Spleen (tissue), 11 donors: ENCODE results near the gene ATP5F1D. TPM values are rescaled to one million over a fixed set of nuclear protein-coding genes. Genes with fewer than 3 reads are reported as not detected.

Source experiments
- DNase-seq: peaks from one replicate; pipeline ENCODE4 v3.0.0-alpha.2; 2020
- H3K27ac ChIP-seq, 8 donors: fragments of 200-600 bp; sonication (generic) in 7 of 8; 1 replicate in 4 of 8; 2 replicates in 4 of 8; pipeline versions ENCODE4 v1.5.0 to v1.8.0; 2016 to 2021; ENCODE audit warnings: inconsistent platforms in 4 of 8, mild to moderate bottlenecking in 4 of 8, moderate library complexity in 1 of 8
- H3K27me3 ChIP-seq, 7 donors: fragments of 200-600 bp; sonication (generic) in 6 of 7; replicated peaks in 1 of 7; 1 replicate in 4 of 7; 2 replicates in 3 of 7; pipeline versions ENCODE4 v1.5.0 to v1.8.0; 2016 to 2021; ENCODE audit warnings: inconsistent platforms in 3 of 7, mild to moderate bottlenecking in 1 of 7
- H3K36me3 ChIP-seq, 6 donors: fragments of 200-600 bp; sonication (generic) in 5 of 6; 1 replicate in 4 of 6; 2 replicates in 2 of 6; pipeline versions ENCODE4 v1.5.0 to v1.8.0; 2016 to 2021; ENCODE audit warnings: inconsistent platforms in 2 of 6
- H3K4me1 ChIP-seq, 6 donors: fragments of 200-600 bp; sonication (generic) in 5 of 6; 1 replicate in 3 of 6; 2 replicates in 3 of 6; pipeline versions ENCODE4 v1.5.0 to v1.8.0; 2016 to 2021; ENCODE audit warnings: inconsistent platforms in 3 of 6
- H3K4me3 ChIP-seq, 8 donors: fragments of 200-600 bp; sonication (generic) in 7 of 8; 1 replicate in 4 of 8; 2 replicates in 4 of 8; pipeline versions ENCODE4 v1.5.0 to v1.8.0; 2016 to 2021; ENCODE audit warnings: inconsistent platforms in 4 of 8, mild to moderate bottlenecking in 4 of 8, moderate library complexity in 2 of 8
- H3K9me3 ChIP-seq, 8 donors: fragments of 200-600 bp; sonication (generic) in 7 of 8; 1 replicate in 4 of 8; 2 replicates in 4 of 8; pipeline versions ENCODE4 v1.5.0 to v1.8.0; 2016 to 2021; ENCODE audit warnings: inconsistent platforms in 4 of 8
- CTCF ChIP-seq, 11 experiments: fragments of 200-600 bp in 7 of 11; fragments of 450-650 bp in 4 of 11; sonication (generic) in 4 of 11; IDR thresholded peaks in 8 of 11; conservative IDR thresholded peaks in 3 of 11; 1 replicate in 7 of 11; 2 replicates in 4 of 11; pipeline versions ENCODE4 v1.4.0 to v1.8.0; 2016 to 2021; ENCODE audit warnings: antibody characterized with exemption in 11 of 11, inconsistent platforms in 4 of 11, mild to moderate bottlenecking in 1 of 11
- POLR2A ChIP-seq, 3 donors: fragments of 450-650 bp; IDR thresholded peaks; one replicate each; pipeline ENCODE4 v1.5.1; 2017; ENCODE audit warnings: antibody characterized with exemption in 3 of 3, mild to moderate bottlenecking in 1 of 3
- POLR2AphosphoS5 ChIP-seq, 3 donors: sonication (generic); formaldehyde crosslinking; IDR thresholded peaks; one replicate each; pipeline ENCODE4 v1.5.1; 2017; ENCODE audit warnings: antibody characterized with exemption in 3 of 3
- WGBS, 5 donors: extraction: QIAGEN DNeasy Blood & Tissue Kit in 3 of 5; methylation state at CpG; one replicate each; pipeline versions ENCODE4 v1.1.5 to v1.1.7; 2013 to 2018; 5-methylcytosine and 5-hydroxymethylcytosine counted together
- intact Hi-C: fragments of 100-400 bp; cut with DNase I; formaldehyde crosslinking; loops from one replicate; pipeline ENCODE4 v1.15.0; 2023; ENCODE audit warnings: low total_unique reads
- polyA plus RNA-seq, 3 donors: library from polyadenylated mRNA; stranded (reverse); fragments of 200-250 nt; gene quantifications; one replicate each; pipeline ENCODE4 v1.2.1, GENCODE V29; 2013
- total RNA-seq, 7 donors: library from RNA; depleted of rRNA in 3 of 7; stranded (reverse); fragments of >200 nt in 3 of 7; fragmentation: NEBNext Ultra II Directional in 4 of 7; extraction: Animal tissue kit (Norgen Biotek cat#: 25700) in 4 of 7; gene quantifications; one replicate each; pipeline versions ENCODE4 v1.1.0 to v1.2.1, GENCODE V29; 2016 to 2021
- donor health status: healthy with polysubstance abuse.
- donor health status: DM: no; HTN: no; CAD: no; lungs with moderate emphysema.
- donor health status: DM: no; HTN: no; CAD: no.
- donor health status: Bipolar disorder and iron deficiency.
- donor health status: healthy.
- donor health status: DM: no; HTN: no; CAD: no.
- donor health status: DM: yes; HTN: yes; CAD: no.

Gene ATP5F1D
- total and polyA plus RNA-seq, 10 donors = 49.1 to 166 (median 121) TPM

DNA sequence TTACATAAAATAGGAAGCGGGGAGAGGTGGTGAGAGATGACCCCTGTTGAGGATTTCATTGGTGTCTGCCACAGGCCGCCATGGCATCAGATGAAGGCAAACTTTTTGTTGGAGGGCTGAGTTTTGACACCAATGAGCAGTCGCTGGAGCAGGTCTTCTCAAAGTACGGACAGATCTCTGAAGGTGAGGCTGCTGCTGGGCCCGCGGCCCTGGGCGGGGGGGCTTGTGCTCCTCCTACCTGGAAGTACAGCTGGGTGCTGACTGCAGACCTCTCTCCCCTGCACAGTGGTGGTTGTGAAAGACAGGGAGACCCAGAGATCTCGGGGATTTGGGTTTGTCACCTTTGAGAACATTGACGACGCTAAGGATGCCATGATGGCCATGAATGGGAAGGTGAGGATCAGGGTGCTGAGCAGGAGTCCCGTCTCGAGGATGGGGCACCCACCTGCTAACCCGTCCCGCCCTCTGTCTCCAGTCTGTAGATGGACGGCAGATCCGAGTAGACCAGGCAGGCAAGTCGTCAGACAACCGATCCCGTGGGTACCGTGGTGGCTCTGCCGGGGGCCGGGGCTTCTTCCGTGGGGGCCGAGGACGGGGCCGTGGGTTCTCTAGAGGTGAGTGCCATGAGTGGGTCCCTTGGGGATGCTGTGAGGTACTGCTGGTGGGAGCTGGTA lies 29.4 kb downstream of the ATP5F1D start:
- intact Hi-C loops = loop anchor here (10.0 kb wide), 1 partner anchor 134 kb away; the partner anchor contains the start of genes DAZAP1 and GAMT
- Histone ChIP-seq H3K27me3 (no peaks in the 10 kb centered on the region), H3K9me3 (no peaks in the 10 kb centered on the region), H3K36me3 (peaks cover 10 to 52% (median 47%) of the 10 kb centered on the region in 6 donors), H3K4me3 (peak overlapping the region; percentile 60 to 91 (median 82)), H3K4me1 (peaks cover 74 to 92% (median 89%) of the 10 kb centered on the region in 6 donors), H3K27ac (peak overlapping the region; percentile 29 to 100 (median 100))
- TF ChIP-seq POLR2AphosphoS5 (IDR thresholded peaks at IDR 0.05) (peak in 2 of 3 donors; percentile 27 to 45), POLR2A (IDR thresholded peaks at IDR 0.05) (no peak)
- 58 to 79% (median 68%) methylated on average over 25 to 26 of the region's 26 CpGs for WGBS, 5 donors
- DNase-seq = peak; percentile 85

DNA sequence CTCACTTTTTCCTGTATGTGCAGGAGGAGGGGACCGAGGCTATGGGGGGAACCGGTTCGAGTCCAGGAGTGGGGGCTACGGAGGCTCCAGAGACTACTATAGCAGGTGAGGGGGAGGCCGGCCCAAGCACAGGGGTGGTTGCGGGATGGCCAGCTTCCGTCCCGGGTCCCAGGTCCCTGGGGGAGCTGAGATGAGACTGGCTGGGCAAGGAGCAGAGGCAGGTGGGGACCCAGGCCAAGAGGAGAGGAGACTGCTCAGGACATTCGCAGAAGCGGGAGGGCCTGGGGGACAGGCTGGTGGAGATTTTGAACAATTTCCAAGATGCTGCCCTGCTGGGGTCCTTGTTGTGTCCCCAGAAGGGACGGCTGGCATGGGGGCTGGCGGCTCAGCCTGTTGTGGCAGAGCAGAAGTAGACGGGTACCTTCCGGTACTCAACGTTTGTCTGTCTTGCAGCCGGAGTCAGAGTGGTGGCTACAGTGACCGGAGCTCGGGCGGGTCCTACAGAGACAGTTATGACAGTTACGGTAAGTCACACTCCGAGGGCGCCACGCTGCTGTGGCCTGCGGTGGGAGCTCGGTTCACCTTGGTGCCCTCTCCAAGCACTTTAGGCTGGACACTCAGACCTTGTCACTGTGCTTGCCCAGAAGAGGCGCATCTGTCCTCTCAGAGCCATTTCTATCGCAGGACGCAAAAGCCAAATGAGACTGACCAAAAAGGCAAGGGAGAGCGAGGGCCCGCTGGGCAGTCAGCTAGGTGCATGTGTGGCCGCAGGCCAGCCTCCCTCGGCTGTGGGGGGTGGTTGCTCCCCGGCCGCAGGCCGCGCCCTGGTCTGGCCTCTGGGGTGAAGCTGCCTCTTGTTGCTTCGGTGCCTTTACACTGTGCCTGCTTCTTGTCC lies 30.2 kb downstream of the ATP5F1D start:
- DNase-seq = peak; percentile 83
- Histone ChIP-seq H3K27me3 (no peaks in the 10 kb centered on the region), H3K27ac (peak overlapping the region; percentile 29 to 100 (median 100)), H3K4me1 (peaks cover 76 to 92% (median 89%) of the 10 kb centered on the region in 6 donors), H3K9me3 (no peaks in the 10 kb centered on the region), H3K4me3 (peak overlapping the region in 7 of 8 donors; percentile 60 to 91 (median 82)), H3K36me3 (peaks cover 10 to 52% (median 47%) of the 10 kb centered on the region in 6 donors)
- intact Hi-C loops = loop anchor here (10.0 kb wide), 1 partner anchor 133 kb away; the partner anchor contains the start of genes DAZAP1 and GAMT
- WGBS, 5 donors = 69 to 86% (median 74%) methylated on average over 31 to 37 of the region's 37 CpGs
- TF ChIP-seq CTCF (IDR thresholded peaks at IDR 0.05 in 8 of 11, conservative IDR thresholded peaks at IDR 0.05 in 3 of 11) = no peak
- peak in 2 of 3 donors; percentile 45 to 69 for TF ChIP-seq POLR2AphosphoS5 (IDR thresholded peaks at IDR 0.05)
- TF ChIP-seq POLR2A (IDR thresholded peaks at IDR 0.05) = no peak

DNA sequence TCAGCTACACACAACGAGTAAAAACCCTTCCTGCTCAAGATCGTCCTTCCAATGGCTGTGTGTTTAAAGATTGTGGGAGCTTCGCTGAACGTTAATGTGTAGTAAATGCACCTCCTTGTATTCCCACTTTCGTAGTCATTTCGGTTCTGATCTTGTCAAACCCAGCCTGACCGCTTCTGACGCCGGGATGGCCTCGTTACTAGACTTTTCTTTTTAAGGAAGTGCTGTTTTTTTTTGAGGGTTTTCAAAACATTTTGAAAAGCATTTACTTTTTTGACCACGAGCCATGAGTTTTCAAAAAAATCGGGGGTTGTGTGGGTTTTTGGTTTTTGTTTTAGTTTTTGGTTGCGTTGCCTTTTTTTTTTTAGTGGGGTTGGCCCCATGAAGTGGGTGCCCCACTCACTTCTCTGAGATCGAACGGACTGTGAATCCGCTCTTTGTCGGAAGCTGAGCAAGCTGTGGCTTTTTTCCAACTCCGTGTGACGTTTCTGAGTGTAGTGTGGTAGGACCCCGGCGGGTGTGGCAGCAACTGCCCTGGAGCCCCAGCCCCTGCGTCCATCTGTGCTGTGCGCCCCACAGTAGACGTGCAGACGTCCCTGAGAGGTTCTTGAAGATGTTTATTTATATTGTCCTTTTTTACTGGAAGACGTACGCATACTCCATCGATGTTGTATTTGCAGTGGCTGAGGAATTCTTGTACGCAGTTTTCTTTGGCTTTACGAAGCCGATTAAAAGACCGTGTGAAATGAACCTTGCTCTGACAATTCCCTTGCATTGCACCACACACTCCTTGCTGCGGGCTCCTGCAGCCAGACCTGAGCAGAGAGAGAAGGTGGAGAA lies 31.1 kb downstream of the ATP5F1D start:
- DNase-seq = no peak
- Histone ChIP-seq H3K27me3 (no peaks in the 10 kb centered on the region), H3K36me3 (peaks cover 10 to 60% (median 49%) of the 10 kb centered on the region in 6 donors), H3K27ac (peak overlapping the region; percentile 8 to 100 (median 100)), H3K4me3 (peak overlapping the region in 3 of 8 donors; percentile 64 to 91 (median 83)), H3K9me3 (no peaks in the 10 kb centered on the region), H3K4me1 (peaks cover 73 to 91% (median 86%) of the 10 kb centered on the region in 6 donors)
- WGBS, 5 donors = 64 to 77% (median 71%) methylated on average over 33 of the region's 33 CpGs
- TF ChIP-seq CTCF (IDR thresholded peaks at IDR 0.05 in 8 of 11, conservative IDR thresholded peaks at IDR 0.05 in 3 of 11) (no peak), POLR2A (IDR thresholded peaks at IDR 0.05) (no peak), POLR2AphosphoS5 (IDR thresholded peaks at IDR 0.05) (no peak)
- intact Hi-C loops = loop anchor here (10.0 kb wide), 1 partner anchor 132 kb away; the partner anchor contains the start of genes DAZAP1 and GAMT
